B cell (primary cell): ENCODE data around the gene TIGD1. TPM values are rescaled to one million over a fixed set of nuclear protein-coding genes. Genes with fewer than 3 reads are reported as not detected.

Experiments
- ATAC-seq: fragments of 200-7000 bp; cut with Tn5 transposase; one replicate; pipeline ENCODE4 v1.10.0; 2021; ENCODE audit warnings: low read depth, mild to moderate bottlenecking, moderate number of reproducible peaks, moderate library complexity
- CTCF ChIA-PET: fragments of 350-600 bp; sonication (Branson Sonifier 250); formaldehyde crosslinking; loops from one replicate; lab custom pipeline; 2021; ENCODE audit warnings: antibody characterized with exemption, inconsistent platforms; lab: Charles Lee
- POLR2A ChIA-PET: fragments of 350-600 bp; sonication (Branson Sonifier 250); formaldehyde crosslinking; loops from one replicate; lab custom pipeline; 2021; ENCODE audit warnings: antibody characterized with exemption; lab: Charles Lee
- DNase-seq: peaks from one replicate; pipeline ENCODE4 v3.0.0; 2013
- H2AFZ ChIP-seq: 2 replicates; pipeline ENCODE4 v1.6.1; 2012; ENCODE audit warnings: mild to moderate bottlenecking, low read depth, low read length; ENCODE audit not compliant: insufficient read depth, poor library complexity, severe bottlenecking
- H3K27ac ChIP-seq, 2 donors: 1 replicate in 1 of 2; 2 replicates in 1 of 2; pipeline ENCODE4 v1.5.1; 2012 to 2013; ENCODE audit warnings: low read length in 2 of 2, mild to moderate bottlenecking in 2 of 2, moderate library complexity in 1 of 2
- H3K27me3 ChIP-seq, 4 experiments: fragments of 200-600 bp in 1 of 4; sonication (generic) in 1 of 4; replicated peaks in 1 of 4; 1 replicate in 2 of 4; 2 replicates in 2 of 4; pipeline versions ENCODE4 v1.6.1 to v1.7.0; 2013 to 2016; ENCODE audit warnings: low read length in 3 of 4, mild to moderate bottlenecking in 2 of 4, mixed read lengths in 1 of 4, moderate library complexity in 1 of 4; ENCODE audit not compliant: insufficient read depth in 4 of 4, control insufficient read depth in 3 of 4; ENCODE audit errors: control extremely low read depth in 1 of 4
- H3K36me3 ChIP-seq, 2 experiments: replicated peaks in 1 of 2; 1 replicate in 1 of 2; 2 replicates in 1 of 2; pipeline versions ENCODE4 v1.6.1 to v1.7.1; 2013; ENCODE audit warnings: low read length in 1 of 2; ENCODE audit not compliant: insufficient read depth in 2 of 2, control insufficient read depth in 1 of 2; ENCODE audit errors: control extremely low read depth in 1 of 2, extremely low read depth in 1 of 2
- H3K4me1 ChIP-seq, 2 donors: fragments of 200-600 bp in 1 of 2; sonication (generic) in 1 of 2; 1 replicate in 1 of 2; 2 replicates in 1 of 2; pipeline versions ENCODE4 v1.5.1 to v1.6.1; 2013 to 2017; ENCODE audit warnings: low read length in 2 of 2; ENCODE audit not compliant: control insufficient read depth in 2 of 2, insufficient read depth in 2 of 2
- H3K4me2 ChIP-seq: replicated peaks from 2 replicates; pipeline ENCODE3; 2012; ENCODE audit warnings: mild to moderate bottlenecking, low read depth, low read length; ENCODE audit not compliant: poor library complexity, severe bottlenecking
- H3K4me3 ChIP-seq, 5 experiments: fragments of 200-600 bp in 1 of 5; sonication (generic) in 1 of 5; 1 replicate in 3 of 5; 2 replicates in 2 of 5; pipeline versions ENCODE4 v1.5.1 to v1.7.0; 2011 to 2016; ENCODE audit warnings: low read length in 4 of 5, mild to moderate bottlenecking in 4 of 5, low read depth in 2 of 5, control low read depth in 1 of 5, moderate library complexity in 1 of 5; ENCODE audit not compliant: insufficient read depth in 1 of 5; ENCODE audit errors: control extremely low read depth in 1 of 5, extremely low read depth in 1 of 5
- H3K79me2 ChIP-seq: fragments of 200-600 bp; sonication (generic); one replicate; pipeline ENCODE4 v1.6.0; 2016; ENCODE audit warnings: low read length; ENCODE audit not compliant: control insufficient read depth, insufficient read depth
- H3K9ac ChIP-seq: fragments of 200-600 bp; sonication (generic); 2 replicates; pipeline ENCODE4 v1.6.1; 2017; ENCODE audit warnings: mild to moderate bottlenecking, low read length, moderate library complexity
- H3K9me3 ChIP-seq, 3 donors: one replicate each; pipeline versions ENCODE4 v1.6.1 to v1.7.1; 2013; ENCODE audit warnings: low read length in 2 of 3; ENCODE audit not compliant: control insufficient read depth in 2 of 3, insufficient read depth in 1 of 3; ENCODE audit errors: control extremely low read depth in 1 of 3
- H4K20me1 ChIP-seq: 2 replicates; pipeline ENCODE4 v1.6.0; 2012; ENCODE audit warnings: mild to moderate bottlenecking, low read length; ENCODE audit not compliant: insufficient read depth, control insufficient read depth, poor library complexity, severe bottlenecking
- H3K27ac Mint-ChIP-seq: one replicate; pipeline ENCODE4 v1.8.0; 2021; ENCODE audit warnings: mixed read lengths
- H3K27me3 Mint-ChIP-seq: one replicate; pipeline ENCODE4 v1.8.0; 2021; ENCODE audit warnings: mixed read lengths
- H3K4me1 Mint-ChIP-seq: one replicate; pipeline ENCODE4 v1.8.0; 2021; ENCODE audit warnings: mixed read lengths
- H3K4me3 Mint-ChIP-seq: one replicate; pipeline ENCODE4 v1.8.0; 2021; ENCODE audit warnings: mixed read lengths
- H3K9me3 Mint-ChIP-seq: one replicate; pipeline ENCODE4 v1.8.0; 2022; ENCODE audit warnings: mixed read lengths; ENCODE audit not compliant: insufficient read depth
- EZH2 ChIP-seq: IDR thresholded peaks from 2 replicates; pipeline ENCODE4 v1.6.1; 2012; ENCODE audit warnings: borderline replicate concordance, low read depth, mild to moderate bottlenecking, moderate library complexity, low read length; ENCODE audit not compliant: insufficient read depth, poor library complexity, severe bottlenecking
- WGBS: methylation state at CpG from one replicate; pipeline ENCODE4 v1.1.5; 2013; ENCODE audit warnings: missing lambda C conversion rate; ENCODE audit not compliant: insufficient coverage; 5-methylcytosine and 5-hydroxymethylcytosine counted together
- intact Hi-C: fragments of 100-400 bp; cut with micrococcal nuclease; formaldehyde crosslinking; loops from one replicate; pipeline ENCODE4 v1.10.0; 2022
- polyA plus RNA-seq: library from polyadenylated mRNA; depleted of rRNA; stranded (reverse); fragments of >200 nt; gene quantifications from 2 replicates; pipeline ENCODE4 v1.2.3, GENCODE V29; 2012
- total RNA-seq, 2 donors: library from RNA; stranded (reverse); fragments of 120-200 nt in 1 of 2; gene quantifications; 1 replicate in 1 of 2; 2 replicates in 1 of 2; pipeline versions ENCODE4 v1.2.3 to v1.2.4, GENCODE V29; 2013 to 2022
- TF ChIP-seq, protein P1 (sequence below): fragments of 200-600 bp; IDR thresholded peaks from one replicate; pipeline ENCODE4 v1.8.0; 2022; ENCODE audit warnings: antibody characterized with exemption, mild to moderate bottlenecking

Gene TIGD1
- total and polyA plus RNA-seq, 2 donors (not counting 1 experiment from before 2014, with no cell fraction given) = 7.6 to 13.6 TPM

DNA sequence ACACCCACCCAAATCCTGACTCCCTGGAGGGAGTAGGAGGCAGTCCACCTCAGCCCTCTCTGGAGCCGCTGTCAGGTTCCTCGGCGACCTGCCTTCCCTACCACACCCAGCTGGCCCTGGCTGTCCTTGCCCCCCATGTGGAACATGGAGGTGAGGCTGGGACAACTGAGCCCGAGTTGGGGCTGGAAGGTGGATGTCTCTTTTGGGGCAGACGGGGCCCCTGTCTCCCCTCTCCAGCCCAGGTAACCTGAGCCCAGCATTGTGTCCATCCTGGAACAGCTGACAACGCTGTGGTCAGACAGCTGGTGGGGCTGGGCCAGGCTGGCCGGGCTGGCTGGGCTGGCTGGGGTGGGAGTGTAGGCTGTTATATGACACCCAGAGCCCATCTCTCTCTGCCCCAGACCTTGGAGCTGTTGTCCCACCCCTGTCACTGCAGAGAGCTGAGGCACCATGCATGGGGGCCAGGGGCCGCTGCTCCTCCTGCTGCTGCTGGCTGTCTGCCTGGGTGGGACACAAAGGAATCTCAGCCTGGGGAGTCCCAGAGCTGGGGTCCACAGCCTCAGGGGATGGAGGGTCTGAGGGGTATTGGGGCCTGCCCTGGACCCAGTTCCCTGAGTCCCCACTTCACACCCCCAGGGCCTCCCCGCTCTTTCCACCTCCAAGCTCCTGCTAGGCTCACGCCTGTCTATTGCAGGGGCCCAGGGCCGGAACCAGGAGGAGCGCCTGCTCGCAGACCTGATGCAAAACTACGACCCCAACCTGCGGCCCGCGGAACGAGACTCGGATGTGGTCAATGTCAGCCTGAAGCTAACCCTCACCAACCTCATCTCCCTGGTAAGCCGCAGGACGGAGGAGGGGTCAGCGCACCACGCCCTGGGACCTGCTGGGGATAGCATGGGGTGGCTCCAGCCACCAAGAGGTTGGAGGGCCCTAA, 10.8 kb downstream of the TIGD1 start, which contains the start of gene CHRNG:
TSS of gene CHRNG (plus strand) at position 395 of the 934 bp plus-strand sequence. CDS start at position 451, 56 bp downstream.
- peaks cover 20% of the 10 kb centered on the region for H3K27me3 Mint-ChIP-seq
- ChIA-PET POLR2A (no interaction called here), CTCF (interaction anchor here (0.9 kb wide), 1 partner anchor 17 kb away, joined by 3 read pairs; no protein-coding TSS in a partner anchor)
- H3K9me3 Mint-ChIP-seq = peaks cover 5% of the 10 kb centered on the region
- Histone ChIP-seq H2AFZ (no peak within 1 kb of the TSS), H3K4me3 (no peak within 1 kb of the TSS), H3K27ac (no peak within 1 kb of the TSS), H3K4me1 (peaks cover 0 to 9% of the 10 kb centered on the region in 2 donors), H3K27me3 (peaks cover 0 to 22% (median 7%) of the 10 kb centered on the region in 4 experiments), H3K9me3 (peaks cover 0 to 25% (median 7%) of the 10 kb centered on the region in 3 donors), H3K79me2 (peaks cover 3% of the 10 kb centered on the region), H3K36me3 (peaks cover 0 to 3% of the 10 kb centered on the region in 2 experiments), H3K9ac (no peak within 1 kb of the TSS), H4K20me1 (no peaks in the 10 kb centered on the region), H3K4me2 (no peak within 1 kb of the TSS)
- H3K4me3 Mint-ChIP-seq = no peak within 1 kb of the TSS
- H3K4me1 Mint-ChIP-seq = peaks cover 13% of the 10 kb centered on the region
- ATAC-seq (no peak), DNase-seq (no peak)
- H3K27ac Mint-ChIP-seq = no peak within 1 kb of the TSS
- 55% methylated on average over 16 of the region's 23 CpGs for WGBS
- TF ChIP-seq, protein P1, sequence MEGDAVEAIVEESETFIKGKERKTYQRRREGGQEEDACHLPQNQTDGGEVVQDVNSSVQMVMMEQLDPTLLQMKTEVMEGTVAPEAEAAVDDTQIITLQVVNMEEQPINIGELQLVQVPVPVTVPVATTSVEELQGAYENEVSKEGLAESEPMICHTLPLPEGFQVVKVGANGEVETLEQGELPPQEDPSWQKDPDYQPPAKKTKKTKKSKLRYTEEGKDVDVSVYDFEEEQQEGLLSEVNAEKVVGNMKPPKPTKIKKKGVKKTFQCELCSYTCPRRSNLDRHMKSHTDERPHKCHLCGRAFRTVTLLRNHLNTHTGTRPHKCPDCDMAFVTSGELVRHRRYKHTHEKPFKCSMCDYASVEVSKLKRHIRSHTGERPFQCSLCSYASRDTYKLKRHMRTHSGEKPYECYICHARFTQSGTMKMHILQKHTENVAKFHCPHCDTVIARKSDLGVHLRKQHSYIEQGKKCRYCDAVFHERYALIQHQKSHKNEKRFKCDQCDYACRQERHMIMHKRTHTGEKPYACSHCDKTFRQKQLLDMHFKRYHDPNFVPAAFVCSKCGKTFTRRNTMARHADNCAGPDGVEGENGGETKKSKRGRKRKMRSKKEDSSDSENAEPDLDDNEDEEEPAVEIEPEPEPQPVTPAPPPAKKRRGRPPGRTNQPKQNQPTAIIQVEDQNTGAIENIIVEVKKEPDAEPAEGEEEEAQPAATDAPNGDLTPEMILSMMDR = no peak
- TF ChIP-seq EZH2 = no peak
- intact Hi-C loops = no loop called here
